Measurements from ENCODE around the gene TEX19.

The TEX19 gene

DNA sequence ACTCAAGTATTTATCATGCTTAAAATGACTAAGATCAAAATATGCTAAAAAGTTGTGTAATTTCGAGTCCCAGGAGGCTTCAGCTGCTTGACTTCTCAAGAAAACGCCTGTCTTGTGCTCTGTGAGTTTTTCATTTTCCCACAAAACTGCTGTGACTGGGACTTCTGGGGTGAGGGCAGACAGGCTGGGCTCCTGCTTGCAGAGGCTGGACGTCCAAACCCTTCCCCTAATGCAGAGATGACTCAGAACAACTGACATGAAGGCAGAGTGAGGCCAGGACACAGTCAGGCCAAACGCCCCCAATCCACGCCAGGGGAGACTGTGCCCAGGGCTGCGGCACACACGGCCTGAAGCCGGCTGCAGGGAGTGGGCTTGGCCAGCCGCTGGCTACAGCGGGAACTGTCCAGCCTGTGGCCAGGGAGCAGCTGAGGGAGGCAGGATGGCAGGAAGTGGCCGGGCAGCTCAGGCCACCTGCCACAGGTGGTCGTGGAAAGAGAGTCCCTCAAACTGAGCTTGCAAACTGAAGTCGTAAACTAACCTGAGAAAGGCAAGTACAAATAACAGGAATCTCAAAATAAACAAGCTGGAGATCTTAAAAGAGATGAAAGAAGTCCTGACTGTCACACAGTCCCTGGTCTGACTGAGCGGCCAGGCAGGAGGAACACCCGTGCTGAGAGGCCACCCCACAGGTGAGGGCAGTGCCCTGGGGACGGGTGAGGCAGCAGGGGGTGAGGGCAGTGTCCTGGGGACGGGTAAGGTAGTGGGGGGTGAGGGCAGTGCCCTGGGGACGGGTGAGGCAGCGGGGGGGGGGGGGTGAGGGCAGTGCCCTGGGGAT lies 37.8 kb downstream of the TEX19 start:
- H3K4ac ChIP-seq (ENCODE audit: low read depth in 1 of 2, low read length in 2 of 2): no peak overlapping the region
- H3K36me3 ChIP-seq (ENCODE audit: control insufficient read depth in 1 of 2, insufficient read depth in 2 of 2, low read depth in 1 of 2, low read length in 2 of 2): peaks cover 19 to 33% of the 10 kb centered on the region in 2 experiments
- H2BK120ac ChIP-seq (ENCODE audit: low read depth, low read length): no peak overlapping the region
- no peak overlapping the region for H2BK12ac ChIP-seq (ENCODE audit: low read length in 2 of 2)
- H3K27ac ChIP-seq (ENCODE audit: low read length, poor library complexity, severe bottlenecking): no peak overlapping the region
- no peak overlapping the region for H3K14ac ChIP-seq (ENCODE audit: low read length in 2 of 2)
- no peak overlapping the region for H2BK15ac ChIP-seq (ENCODE audit: low read depth, poor library complexity, severe bottlenecking)
- H3K9me3 ChIP-seq (ENCODE audit: control insufficient read depth, low read length): no peaks in the 10 kb centered on the region
- H3K4me1 ChIP-seq (ENCODE audit: control insufficient read depth, insufficient read depth, low read depth, low read length): peaks cover 42% of the 10 kb centered on the region
- H3K4me3 ChIP-seq (ENCODE audit: insufficient read depth in 1 of 2, low read depth in 1 of 2, low read length in 2 of 2): peak overlapping the region in 1 of 2 experiments; percentile 74
- H3K18ac ChIP-seq (ENCODE audit: low read depth in 1 of 2, low read length in 2 of 2): no peak overlapping the region
- 65% methylated on average over 14 of the region's 19 CpGs for WGBS
- no peak overlapping the region for H2AK5ac ChIP-seq (ENCODE audit: low read length, severe bottlenecking)
- no peak overlapping the region for H2BK5ac ChIP-seq (ENCODE audit: low read depth, low read length, poor library complexity, severe bottlenecking)
- H3K9ac ChIP-seq (ENCODE audit: low read length): peak overlapping the region; percentile 74
- H2AFZ ChIP-seq (ENCODE audit: low read depth, low read length): no peak overlapping the region
- DNase-seq: peak; percentile 26
- no peak overlapping the region for H3K4me2 ChIP-seq (ENCODE audit: low read length, poor library complexity, severe bottlenecking)
- no peaks in the 10 kb centered on the region for H3K79me1 ChIP-seq (replicated peaks; ENCODE audit: low read length, poor library complexity, severe bottlenecking)
- no peak overlapping the region for H4K91ac ChIP-seq (ENCODE audit: low read length)
- no peak overlapping the region for H3K23ac ChIP-seq (ENCODE audit: low read length in 2 of 2)
- H4K8ac ChIP-seq (ENCODE audit: low read length): no peak overlapping the region
- no peaks in the 10 kb centered on the region for H3K27me3 ChIP-seq (ENCODE audit: control insufficient read depth in 1 of 2, insufficient read depth in 1 of 2, low read length in 2 of 2)

DNA sequence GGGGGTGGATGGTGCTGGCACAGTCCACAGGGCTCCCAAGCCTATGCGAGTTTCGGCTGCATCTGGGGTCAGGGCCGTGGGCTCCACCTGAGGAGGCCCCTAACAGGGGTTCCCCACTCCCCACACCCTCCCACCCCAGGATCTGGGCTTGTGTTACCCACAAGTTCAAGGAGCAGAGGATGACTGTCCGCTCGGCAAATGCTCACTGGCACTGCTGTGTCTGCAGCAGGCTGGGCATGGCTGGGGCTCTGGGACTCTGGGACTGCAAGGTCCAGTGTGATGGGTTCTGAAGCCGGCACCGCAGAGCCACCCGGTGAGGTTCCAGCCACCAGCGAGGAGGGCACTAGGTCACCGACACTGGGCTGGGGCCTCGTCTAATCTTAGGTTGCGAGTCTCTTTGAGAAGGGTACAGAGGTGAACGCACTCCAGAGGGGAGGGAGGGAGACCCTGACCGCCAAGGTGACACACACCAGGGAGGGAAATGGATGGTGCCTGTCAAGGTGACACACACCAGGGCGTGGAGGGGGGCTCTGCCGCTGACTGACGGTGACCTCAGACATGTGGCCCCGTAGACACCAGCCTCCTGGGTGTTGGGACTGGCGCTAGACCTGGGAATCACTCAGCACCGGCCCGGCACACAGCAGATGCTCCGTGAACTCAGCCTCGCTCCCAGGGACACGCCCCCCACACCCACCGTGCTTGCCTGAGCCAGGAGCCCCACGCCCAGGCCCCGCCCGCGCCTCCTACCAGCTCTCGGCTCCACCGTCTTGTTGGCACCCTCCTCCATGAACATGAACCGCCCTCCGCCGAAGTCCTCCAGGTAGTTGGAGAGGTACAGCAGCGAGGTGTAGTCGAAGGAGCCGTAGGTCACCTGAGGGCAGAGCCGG lies 38.6 kb downstream of the TEX19 start:
- Histone ChIP-seq H3K36me3 (ENCODE audit: control insufficient read depth in 1 of 2, insufficient read depth in 2 of 2, low read depth in 1 of 2, low read length in 2 of 2) (peaks cover 14 to 28% of the 10 kb centered on the region in 2 experiments), H3K23ac (ENCODE audit: low read length in 2 of 2) (no peak overlapping the region), H3K27me3 (ENCODE audit: control insufficient read depth in 1 of 2, insufficient read depth in 1 of 2, low read length in 2 of 2) (no peaks in the 10 kb centered on the region), H2BK120ac (ENCODE audit: low read depth, low read length) (no peak overlapping the region), H3K14ac (ENCODE audit: low read length in 2 of 2) (no peak overlapping the region), H2BK12ac (ENCODE audit: low read length in 2 of 2) (no peak overlapping the region), H3K9ac (ENCODE audit: low read length) (peak overlapping the region; percentile 55), H3K4me2 (ENCODE audit: low read length, poor library complexity, severe bottlenecking) (no peak overlapping the region), H3K18ac (ENCODE audit: low read depth in 1 of 2, low read length in 2 of 2) (no peak overlapping the region), H2AK5ac (ENCODE audit: low read length, severe bottlenecking) (no peak overlapping the region), H3K27ac (ENCODE audit: low read length, poor library complexity, severe bottlenecking) (no peak overlapping the region), H2BK15ac (ENCODE audit: low read depth, poor library complexity, severe bottlenecking) (no peak overlapping the region), H4K8ac (ENCODE audit: low read length) (no peak overlapping the region), H2AFZ (ENCODE audit: low read depth, low read length) (no peak overlapping the region), H3K4me3 (ENCODE audit: insufficient read depth in 1 of 2, low read depth in 1 of 2, low read length in 2 of 2) (peak overlapping the region in 1 of 2 experiments; percentile 76), H3K9me3 (ENCODE audit: control insufficient read depth, low read length) (no peaks in the 10 kb centered on the region), H3K79me1 (replicated peaks; ENCODE audit: low read length, poor library complexity, severe bottlenecking) (no peaks in the 10 kb centered on the region), H3K4ac (ENCODE audit: low read depth in 1 of 2, low read length in 2 of 2) (no peak overlapping the region), H4K91ac (ENCODE audit: low read length) (no peak overlapping the region), H3K4me1 (ENCODE audit: control insufficient read depth, insufficient read depth, low read depth, low read length) (peaks cover 43% of the 10 kb centered on the region), H2BK5ac (ENCODE audit: low read depth, low read length, poor library complexity, severe bottlenecking) (no peak overlapping the region)
- DNase-seq: no peak
- 87% methylated on average over 38 of the region's 38 CpGs for WGBS

DNA sequence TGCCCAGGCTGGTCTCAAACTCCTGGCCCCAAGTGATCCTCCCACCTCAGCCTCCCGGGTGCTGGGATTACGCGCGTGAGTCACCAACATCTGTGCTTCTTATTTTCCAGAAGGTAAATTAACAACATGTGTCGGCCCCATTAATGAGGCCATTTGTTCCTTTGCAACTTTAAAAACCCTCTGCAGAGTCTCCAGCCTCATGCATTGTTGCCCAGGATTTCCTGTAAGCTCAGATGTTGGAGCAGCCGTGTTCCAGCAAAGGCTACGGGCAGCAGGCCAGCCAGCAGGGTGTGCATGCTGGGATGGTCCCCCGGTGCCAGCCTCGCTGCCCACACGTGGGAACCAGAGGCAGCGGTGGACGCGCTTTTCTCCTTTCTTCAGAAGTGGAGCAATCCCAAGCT lies 40.0 kb downstream of the TEX19 start:
- Histone ChIP-seq H3K4ac (ENCODE audit: low read depth in 1 of 2, low read length in 2 of 2) (no peak overlapping the region), H3K23ac (ENCODE audit: low read length in 2 of 2) (no peak overlapping the region), H3K4me2 (ENCODE audit: low read length, poor library complexity, severe bottlenecking) (no peak overlapping the region), H3K9me3 (ENCODE audit: control insufficient read depth, low read length) (no peaks in the 10 kb centered on the region), H2BK12ac (ENCODE audit: low read length in 2 of 2) (no peak overlapping the region), H3K14ac (ENCODE audit: low read length in 2 of 2) (no peak overlapping the region), H3K27me3 (ENCODE audit: control insufficient read depth in 1 of 2, insufficient read depth in 1 of 2, low read length in 2 of 2) (no peaks in the 10 kb centered on the region), H2BK120ac (ENCODE audit: low read depth, low read length) (no peak overlapping the region), H3K27ac (ENCODE audit: low read length, poor library complexity, severe bottlenecking) (peak overlapping the region; percentile 78), H2BK15ac (ENCODE audit: low read depth, poor library complexity, severe bottlenecking) (no peak overlapping the region), H3K4me3 (ENCODE audit: insufficient read depth in 1 of 2, low read depth in 1 of 2, low read length in 2 of 2) (no peak overlapping the region), H4K8ac (ENCODE audit: low read length) (no peak overlapping the region), H3K79me1 (replicated peaks; ENCODE audit: low read length, poor library complexity, severe bottlenecking) (no peaks in the 10 kb centered on the region), H2AFZ (ENCODE audit: low read depth, low read length) (no peak overlapping the region), H4K91ac (ENCODE audit: low read length) (no peak overlapping the region), H3K4me1 (ENCODE audit: control insufficient read depth, insufficient read depth, low read depth, low read length) (peaks cover 52% of the 10 kb centered on the region), H2BK5ac (ENCODE audit: low read depth, low read length, poor library complexity, severe bottlenecking) (no peak overlapping the region), H3K36me3 (ENCODE audit: control insufficient read depth in 1 of 2, insufficient read depth in 2 of 2, low read depth in 1 of 2, low read length in 2 of 2) (peaks cover 17 to 25% of the 10 kb centered on the region in 2 experiments), H2AK5ac (ENCODE audit: low read length, severe bottlenecking) (no peak overlapping the region), H3K9ac (ENCODE audit: low read length) (peak overlapping the region; percentile 65), H3K18ac (ENCODE audit: low read depth in 1 of 2, low read length in 2 of 2) (no peak overlapping the region)
- no peak for DNase-seq
- 89% methylated on average over 13 of the region's 13 CpGs for WGBS

DNA sequence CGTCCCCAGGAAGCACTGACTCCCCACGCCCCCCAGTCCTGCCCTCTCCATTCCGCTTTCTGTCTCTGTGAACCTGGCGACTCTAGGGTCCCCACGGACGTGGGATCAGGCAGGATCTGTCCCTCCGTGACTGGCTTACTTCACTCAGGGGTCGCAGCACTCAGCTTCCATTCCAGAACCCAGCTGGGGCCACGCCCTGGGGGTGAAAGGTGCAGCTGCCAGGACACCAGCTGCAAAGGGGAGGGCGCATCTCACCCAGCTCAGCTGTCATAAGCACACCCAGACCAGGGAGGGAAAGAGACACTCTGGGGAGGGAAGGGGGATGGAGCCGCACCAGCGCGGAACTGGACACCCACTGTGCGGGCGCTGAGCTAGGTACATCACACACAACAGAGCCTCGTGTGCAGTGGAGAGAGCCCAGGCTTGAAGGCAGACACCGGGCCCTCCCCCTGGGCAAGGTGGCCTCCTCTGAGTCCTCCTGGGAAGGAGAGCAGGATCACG lies 40.6 kb downstream of the TEX19 start:
- Histone ChIP-seq H2BK120ac (ENCODE audit: low read depth, low read length) (no peak overlapping the region), H2BK5ac (ENCODE audit: low read depth, low read length, poor library complexity, severe bottlenecking) (no peak overlapping the region)
- 79% methylated on average over 18 of the region's 18 CpGs for WGBS

More for the DNA sequence above, 40.6 kb downstream of the TEX19 start:
- H3K4ac ChIP-seq (ENCODE audit: low read depth in 1 of 2, low read length in 2 of 2): no peak overlapping the region
- no peak overlapping the region for H3K14ac ChIP-seq (ENCODE audit: low read length in 2 of 2)
- H3K4me2 ChIP-seq (ENCODE audit: low read length, poor library complexity, severe bottlenecking): no peak overlapping the region
- H2AFZ ChIP-seq (ENCODE audit: low read depth, low read length): no peak overlapping the region
- peak overlapping the region; percentile 78 for H3K27ac ChIP-seq (ENCODE audit: low read length, poor library complexity, severe bottlenecking)
- H3K79me1 ChIP-seq (replicated peaks; ENCODE audit: low read length, poor library complexity, severe bottlenecking): no peaks in the 10 kb centered on the region
- no peak overlapping the region for H2BK15ac ChIP-seq (ENCODE audit: low read depth, poor library complexity, severe bottlenecking)
- H3K23ac ChIP-seq (ENCODE audit: low read length in 2 of 2): no peak overlapping the region
- H3K9ac ChIP-seq (ENCODE audit: low read length): peak overlapping the region; percentile 65
- H3K4me1 ChIP-seq (ENCODE audit: control insufficient read depth, insufficient read depth, low read depth, low read length): peaks cover 51% of the 10 kb centered on the region
- H3K4me3 ChIP-seq (ENCODE audit: insufficient read depth in 1 of 2, low read depth in 1 of 2, low read length in 2 of 2): peak overlapping the region in 1 of 2 experiments; percentile 56
- H2BK12ac ChIP-seq (ENCODE audit: low read length in 2 of 2): no peak overlapping the region
- no peaks in the 10 kb centered on the region for H3K27me3 ChIP-seq (ENCODE audit: control insufficient read depth in 1 of 2, insufficient read depth in 1 of 2, low read length in 2 of 2)
- H4K91ac ChIP-seq (ENCODE audit: low read length): no peak overlapping the region
- no peak for DNase-seq
- no peaks in the 10 kb centered on the region for H3K9me3 ChIP-seq (ENCODE audit: control insufficient read depth, low read length)
- H3K18ac ChIP-seq (ENCODE audit: low read depth in 1 of 2, low read length in 2 of 2): no peak overlapping the region
- peaks cover 22 to 28% of the 10 kb centered on the region in 2 experiments for H3K36me3 ChIP-seq (ENCODE audit: control insufficient read depth in 1 of 2, insufficient read depth in 2 of 2, low read depth in 1 of 2, low read length in 2 of 2)
- peak overlapping the region; percentile 84 for H2AK5ac ChIP-seq (ENCODE audit: low read length, severe bottlenecking)
- no peak overlapping the region for H4K8ac ChIP-seq (ENCODE audit: low read length)
